ENCODE results near the gene HSD17B1.

GRCh38 chr17:42530952-42531454 is 21.7 kb upstream of the HSD17B1 start:
- no peak for TF ChIP-seq CTCF (conservative IDR thresholded peaks at IDR 0.05 in 1 of 2, IDR thresholded peaks at IDR 0.05 in 1 of 2; ENCODE audit: extremely low read depth in 1 of 2, insufficient read depth in 1 of 2, low read depth in 1 of 2, low read length in 2 of 2)
- TF ChIP-seq EZH2 (IDR thresholded peaks at IDR 0.05; ENCODE audit: borderline replicate concordance, low read length), result no peak

Measured in mammary epithelial cell (primary cell).